K562 (cell line): ENCODE measurements around the gene POU2AF3.

Experiments
- KDM4B ChIP-seq, 2 experiments: fragments of 450-650 bp in 1 of 2; sonication (generic) in 1 of 2; IDR thresholded peaks; 2 replicates each; pipeline ENCODE4 v1.6.1; 2016 to 2017; ENCODE audit warnings: borderline replicate concordance in 2 of 2, antibody characterized with exemption in 1 of 2, low read depth in 1 of 2, mild to moderate bottlenecking in 1 of 2
- SIN3A ChIP-seq, 2 experiments: fragments of 150-350 bp in 1 of 2; IDR thresholded peaks; 2 replicates each; pipeline ENCODE4 v1.6.1; 2011 to 2016; ENCODE audit warnings: borderline replicate concordance in 2 of 2, low read depth in 2 of 2, low read length in 2 of 2, mild to moderate bottlenecking in 2 of 2, moderate library complexity in 2 of 2; ENCODE audit not compliant: control insufficient read depth in 1 of 2
- ZNF282 ChIP-seq: sonication (generic); formaldehyde crosslinking; IDR thresholded peaks from 2 replicates; pipeline ENCODE4 v1.8.1; 2023; ENCODE audit warnings: missing genetic modification reagents

- TF ChIP-seq SIN3A (IDR thresholded peaks at IDR 0.05; ENCODE audit: borderline replicate concordance in 2 of 2, control insufficient read depth in 1 of 2, low read depth in 2 of 2, low read length in 2 of 2) (no peak), ZNF282 (CRISPR knock-in tag) (no peak), KDM4B (IDR thresholded peaks at IDR 0.05; ENCODE audit: borderline replicate concordance in 2 of 2, low read depth in 1 of 2) (no peak)
Observed at GRCh38 chr11:111356660-111357048, 58.3 kb downstream of the POU2AF3 start.
